VCaP (cell line): ENCODE data around the gene RNF19B.

Experiments
- H3K27ac ChIP-seq: fragments of 450-650 bp; 2 replicates; pipeline ENCODE4 v1.5.1; 2017
- TF ChIP-seq, protein P1 (sequence below): fragments of 450-650 bp; conservative IDR thresholded peaks from 2 replicates; pipeline ENCODE4 v1.5.1; 2017; ENCODE audit warnings: mild to moderate bottlenecking, moderate library complexity

The RNF19B gene

GRCh38 chr1:32949519-32949918 is 15.1 kb downstream of the RNF19B start:
- TF ChIP-seq, protein P1, sequence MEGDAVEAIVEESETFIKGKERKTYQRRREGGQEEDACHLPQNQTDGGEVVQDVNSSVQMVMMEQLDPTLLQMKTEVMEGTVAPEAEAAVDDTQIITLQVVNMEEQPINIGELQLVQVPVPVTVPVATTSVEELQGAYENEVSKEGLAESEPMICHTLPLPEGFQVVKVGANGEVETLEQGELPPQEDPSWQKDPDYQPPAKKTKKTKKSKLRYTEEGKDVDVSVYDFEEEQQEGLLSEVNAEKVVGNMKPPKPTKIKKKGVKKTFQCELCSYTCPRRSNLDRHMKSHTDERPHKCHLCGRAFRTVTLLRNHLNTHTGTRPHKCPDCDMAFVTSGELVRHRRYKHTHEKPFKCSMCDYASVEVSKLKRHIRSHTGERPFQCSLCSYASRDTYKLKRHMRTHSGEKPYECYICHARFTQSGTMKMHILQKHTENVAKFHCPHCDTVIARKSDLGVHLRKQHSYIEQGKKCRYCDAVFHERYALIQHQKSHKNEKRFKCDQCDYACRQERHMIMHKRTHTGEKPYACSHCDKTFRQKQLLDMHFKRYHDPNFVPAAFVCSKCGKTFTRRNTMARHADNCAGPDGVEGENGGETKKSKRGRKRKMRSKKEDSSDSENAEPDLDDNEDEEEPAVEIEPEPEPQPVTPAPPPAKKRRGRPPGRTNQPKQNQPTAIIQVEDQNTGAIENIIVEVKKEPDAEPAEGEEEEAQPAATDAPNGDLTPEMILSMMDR = no peak
- peak overlapping the region; percentile 63 for H3K27ac ChIP-seq

DNA sequence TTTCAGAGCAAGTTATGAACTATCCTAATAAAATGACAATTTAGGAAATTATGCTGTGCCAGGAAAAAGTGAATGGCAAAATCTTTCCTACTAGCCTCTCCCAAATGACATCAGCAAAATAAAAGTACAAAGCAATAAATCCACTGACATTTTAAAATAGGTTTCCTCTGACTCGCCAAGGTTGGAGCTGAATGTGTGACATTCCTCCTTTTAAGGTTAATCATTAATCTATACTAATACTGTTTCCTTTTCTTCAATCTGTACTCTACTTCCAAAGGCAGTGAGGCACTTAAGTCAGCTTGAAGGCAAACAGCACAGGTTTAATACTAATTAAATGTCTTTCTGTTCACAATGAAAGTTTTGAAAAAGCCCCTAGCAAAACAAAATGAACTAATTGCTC is 15.7 kb downstream of the RNF19B start:
- TF ChIP-seq, protein P1 = no peak
- H3K27ac ChIP-seq = peak overlapping the region; percentile 63

DNA sequence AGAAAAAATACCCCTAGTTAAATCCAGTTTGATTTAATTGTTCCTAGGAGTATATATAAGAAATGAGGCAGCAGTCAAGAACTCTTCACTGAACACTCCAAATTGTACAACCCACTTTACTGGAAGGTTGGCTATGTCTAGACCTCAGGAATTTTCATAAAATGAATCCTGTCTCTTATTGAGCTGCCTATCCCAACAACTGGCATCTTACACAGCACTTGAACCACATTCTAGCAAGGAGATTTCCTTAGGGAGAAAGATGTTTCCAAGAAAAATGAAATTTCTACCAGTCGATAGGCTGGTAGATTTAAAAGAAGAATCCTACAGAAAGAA is 16.3 kb downstream of the RNF19B start:
- H3K27ac ChIP-seq = peak overlapping the region; percentile 63
- TF ChIP-seq, protein P1 = no peak

GRCh38 chr1:32947669-32948389 is 16.8 kb downstream of the RNF19B start:
- TF ChIP-seq, protein P1 = no peak
- H3K27ac ChIP-seq = peak overlapping the region; percentile 63

- TF ChIP-seq, protein P1 = no peak
- H3K27ac ChIP-seq = no peak overlapping the region
Measured at GRCh38 chr1:32946413-32946812, 18.2 kb downstream of the RNF19B start.

DNA sequence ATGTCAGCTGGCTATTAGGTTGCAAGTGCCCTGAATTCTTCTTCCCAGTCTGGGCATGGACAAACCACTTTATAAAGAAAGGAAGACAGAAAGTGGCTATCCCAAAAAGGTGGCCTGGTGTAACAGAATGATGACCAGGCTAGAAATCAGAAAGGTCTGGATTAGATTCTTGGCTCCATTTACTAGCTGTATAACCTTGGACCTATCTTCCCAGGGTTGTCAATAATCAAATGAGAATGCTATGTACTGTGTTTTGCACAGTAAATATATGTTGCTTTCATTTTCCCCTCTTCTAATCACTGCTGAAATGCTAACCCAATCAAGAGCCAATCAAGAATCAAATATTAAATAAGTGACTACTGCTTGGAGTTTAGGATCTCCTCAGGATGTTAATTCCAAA is 20.4 kb downstream of the RNF19B start:
- TF ChIP-seq, protein P1 = no peak
- H3K27ac ChIP-seq = no peak overlapping the region

GRCh38 chr1:32939655-32940371 is 24.8 kb downstream of the RNF19B start:
- TF ChIP-seq, protein P1 = no peak
- H3K27ac ChIP-seq = no peak overlapping the region
